ENCODE data around the gene SLC4A8.
A peak's percentile ranks its signal among the peaks of the same experiment; 100 is the strongest.

SLC4A8 gene

DNA sequence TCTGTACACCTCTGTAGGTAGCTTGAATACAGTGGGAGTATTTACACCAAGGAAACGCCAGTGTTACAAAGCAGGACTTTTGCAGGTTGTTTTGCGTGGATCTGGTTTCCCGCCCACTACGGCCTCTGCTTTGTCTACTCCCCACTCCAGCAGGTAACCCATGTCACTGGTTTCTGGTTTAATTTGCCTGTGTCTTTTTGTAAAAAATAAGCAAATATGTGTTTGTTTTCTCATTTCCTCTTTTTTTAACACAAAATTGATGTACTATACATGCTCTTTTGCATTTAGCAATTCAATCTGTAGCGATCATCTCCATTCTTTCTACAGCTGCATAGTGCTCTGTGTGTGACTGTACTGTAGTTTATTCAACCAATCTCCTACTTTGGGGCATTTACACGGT lies 123.0 kb downstream of the SLC4A8 start:
- peak; percentile 62 for ATAC-seq (ENCODE audit: low read depth)
- H3K4me3 Mint-ChIP-seq = no peak overlapping the region

DNA sequence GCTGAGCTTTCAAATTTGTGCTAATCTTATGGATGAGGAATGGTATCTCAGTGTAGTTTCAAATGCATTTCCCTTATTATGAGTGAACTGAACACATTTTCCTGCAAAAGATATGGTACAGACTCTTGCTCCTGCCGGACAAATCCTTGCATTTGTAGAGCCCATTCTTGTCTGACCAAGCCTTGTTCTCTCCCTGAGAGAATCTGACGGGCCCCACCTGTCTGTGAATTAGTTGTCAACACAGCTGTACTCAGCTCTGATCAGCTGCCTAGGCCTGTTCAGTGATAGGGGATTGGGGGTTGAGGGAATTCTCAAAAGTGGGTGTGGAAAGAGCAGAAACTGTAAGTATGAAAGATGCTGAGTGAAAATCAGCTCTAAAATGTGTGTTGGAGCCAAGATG lies 123.6 kb downstream of the SLC4A8 start:
- Mint-ChIP-seq H3K27me3 (peaks cover 23% of the 10 kb centered on the region), H3K4me3 (no peak overlapping the region), H3K36me3 (peaks cover 4% of the 10 kb centered on the region), H3K27ac (no peak overlapping the region), H3K4me1 (peaks cover 14% of the 10 kb centered on the region), H3K9me3 (peaks cover 3% of the 10 kb centered on the region)
- ATAC-seq (ENCODE audit: low read depth) (no peak), DNase-seq (ENCODE audit: low spot score in 2 of 2) (no peak)

More for the DNA sequence above, 123.0 kb downstream of the SLC4A8 start:
- peaks cover 3% of the 10 kb centered on the region for H3K9me3 Mint-ChIP-seq
- H3K36me3 Mint-ChIP-seq = peaks cover 4% of the 10 kb centered on the region
- H3K27ac Mint-ChIP-seq = no peak overlapping the region
- peaks cover 23% of the 10 kb centered on the region for H3K27me3 Mint-ChIP-seq
- DNase-seq (ENCODE audit: low spot score in 2 of 2) = no peak
- H3K4me1 Mint-ChIP-seq = peaks cover 14% of the 10 kb centered on the region

DNA sequence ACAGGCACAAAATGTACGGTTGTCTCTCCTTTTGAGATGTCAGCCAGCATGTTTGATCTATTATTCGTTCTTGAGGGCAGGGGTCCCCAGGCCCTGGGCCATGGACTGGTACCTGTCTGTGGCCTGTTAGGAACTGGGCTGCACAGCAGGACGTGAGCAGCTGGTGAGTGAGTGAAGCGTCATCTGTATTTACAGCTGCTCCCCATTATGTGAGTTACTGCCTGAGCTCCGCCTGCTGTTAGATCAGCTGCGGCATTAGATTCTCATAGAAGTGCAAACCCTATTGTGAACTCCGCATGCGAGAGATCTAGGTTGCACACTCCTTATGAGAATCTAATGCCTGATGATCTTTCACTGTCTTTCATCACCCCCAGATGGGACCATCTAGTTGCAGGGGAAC lies 125.0 kb downstream of the SLC4A8 start:
- peaks cover 19% of the 10 kb centered on the region for H3K27me3 Mint-ChIP-seq
- H3K27ac Mint-ChIP-seq = no peak overlapping the region
- peaks cover 14% of the 10 kb centered on the region for H3K4me1 Mint-ChIP-seq
- no peaks in the 10 kb centered on the region for H3K36me3 Mint-ChIP-seq
- DNase-seq (ENCODE audit: low spot score in 2 of 2) (no peak), ATAC-seq (ENCODE audit: low read depth) (no peak)
- H3K4me3 Mint-ChIP-seq = no peak overlapping the region
- H3K9me3 Mint-ChIP-seq = no peaks in the 10 kb centered on the region
